SH-SY5Y (cell line): ENCODE results near the gene UTP15.

Experiments used
- GATA2 ChIP-seq: IDR thresholded peaks from 2 replicates; pipeline ENCODE4 v1.6.1; 2011; ENCODE audit warnings: mild to moderate bottlenecking, low read depth, low read length
- GATA3 ChIP-seq: IDR thresholded peaks from 2 replicates; pipeline ENCODE4 v1.6.1; 2011; ENCODE audit warnings: low read depth, mild to moderate bottlenecking, low read length, moderate library complexity

DNA sequence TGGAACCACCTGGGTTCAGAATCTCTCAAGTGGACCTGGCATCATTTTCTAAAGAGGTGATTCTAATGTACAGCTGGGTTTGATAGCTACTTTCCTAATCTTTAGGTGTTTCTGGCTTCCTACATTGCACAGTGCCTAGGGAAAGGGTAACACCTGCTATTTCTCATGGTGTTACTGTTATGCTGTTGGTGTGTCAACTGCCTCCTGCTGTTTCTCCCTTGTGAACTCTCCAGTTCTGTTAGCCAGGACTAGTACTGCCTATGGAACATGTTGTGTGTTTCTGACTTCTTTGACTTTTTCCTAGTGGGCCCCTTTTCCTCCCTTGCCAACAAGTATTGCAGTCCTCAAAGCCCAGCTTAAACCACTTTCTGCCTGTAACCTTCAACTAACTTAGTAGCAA lies 66.0 kb downstream of the UTP15 start:
- TF ChIP-seq GATA2, result no peak
- TF ChIP-seq GATA3, result no peak
